Upper lobe of left lung (tissue), 6 donors: ENCODE data around the gene TDRD7. TPM values are rescaled to one million over a fixed set of nuclear protein-coding genes. Genes with fewer than 3 reads are reported as not detected.

Experiments used
- ATAC-seq, 2 donors: fragments of 200-7000 bp; cut with Tn5 transposase; one replicate each; pipeline ENCODE4 v1.9.1; 2022; ENCODE audit warnings: mild to moderate bottlenecking in 2 of 2, moderate library complexity in 2 of 2; ENCODE audit not compliant: low FRiP score in 2 of 2
- DNase-seq, 2 donors: peaks; one replicate each; pipeline ENCODE4 v3.0.0-alpha.2; 2019 to 2020
- H3K27ac ChIP-seq, 4 donors: fragments of 200-600 bp; sonication (generic); one replicate each; pipeline ENCODE4 v1.5.1; 2016 to 2019
- H3K27me3 ChIP-seq, 4 donors: fragments of 200-600 bp; sonication (generic); one replicate each; pipeline ENCODE4 v1.5.1; 2017 to 2019
- H3K36me3 ChIP-seq, 4 donors: fragments of 200-600 bp; sonication (generic); one replicate each; pipeline ENCODE4 v1.5.1; 2016 to 2019
- H3K4me1 ChIP-seq, 4 donors: fragments of 200-600 bp; sonication (generic); one replicate each; pipeline ENCODE4 v1.5.1; 2018 to 2019
- H3K4me3 ChIP-seq, 4 donors: fragments of 200-600 bp; sonication (generic); one replicate each; pipeline ENCODE4 v1.5.1; 2017 to 2019; ENCODE audit warnings: mild to moderate bottlenecking in 2 of 4, moderate library complexity in 1 of 4
- H3K9me3 ChIP-seq, 4 donors: fragments of 200-600 bp; sonication (generic); one replicate each; pipeline ENCODE4 v1.5.1; 2018 to 2019
- EP300 ChIP-seq, 4 donors: sonication (generic); formaldehyde crosslinking; IDR thresholded peaks; one replicate each; pipeline ENCODE4 v1.5.1; 2017; ENCODE audit warnings: antibody characterized with exemption in 4 of 4, control low read depth in 2 of 4
- POLR2A ChIP-seq, 4 donors: fragments of 450-650 bp; IDR thresholded peaks; one replicate each; pipeline ENCODE4 v1.5.1; 2016 to 2017; ENCODE audit warnings: antibody characterized with exemption in 4 of 4, mild to moderate bottlenecking in 2 of 4
- POLR2AphosphoS5 ChIP-seq, 2 donors: sonication (generic); formaldehyde crosslinking; IDR thresholded peaks; one replicate each; pipeline ENCODE4 v1.5.1; 2017; ENCODE audit warnings: antibody characterized with exemption in 2 of 2
- WGBS, 2 donors: methylation state at CpG; one replicate each; pipeline ENCODE4 v1.1.5; 2017 to 2018; 5-methylcytosine and 5-hydroxymethylcytosine counted together
- total RNA-seq, 6 donors: library from RNA; depleted of rRNA in 4 of 6; stranded (reverse); fragments of >200 nt in 4 of 6; gene quantifications; one replicate each; pipeline versions ENCODE4 v1.1.0 to v1.2.1, GENCODE V29; 2016 to 2021
- TF ChIP-seq, protein P1 (sequence below), 6 experiments: fragments of 450-650 bp in 4 of 6; fragments of 200-600 bp in 2 of 6; sonication (generic) in 2 of 6; IDR thresholded peaks; one replicate each; pipeline ENCODE4 v1.5.1; 2016 to 2019; ENCODE audit warnings: antibody characterized with exemption in 6 of 6
- donor health status: DM: no; HTN: no; CAD: no; lungs with moderate emphysema.
- donor health status: DM: no; HTN: yes; CAD: no; lungs with severe emphysema.

The TDRD7 gene
- total RNA-seq, 6 donors from 2014 or later, result 9.0 to 21.0 (median 15.3) TPM

GRCh38 chr9:97386733-97387503 is 25.0 kb upstream of the TDRD7 start:
- Histone ChIP-seq H3K36me3 (no peaks in the 10 kb centered on the region), H3K9me3 (no peaks in the 10 kb centered on the region), H3K27me3 (no peaks in the 10 kb centered on the region), H3K4me3 (peak overlapping the region in 1 of 4 donors; percentile 10), H3K27ac (no peak overlapping the region), H3K4me1 (peaks cover 3 to 10% (median 6%) of the 10 kb centered on the region in 4 donors)
- TF ChIP-seq EP300 (IDR thresholded peaks at IDR 0.05), result no peak
- TF ChIP-seq, protein P1, sequence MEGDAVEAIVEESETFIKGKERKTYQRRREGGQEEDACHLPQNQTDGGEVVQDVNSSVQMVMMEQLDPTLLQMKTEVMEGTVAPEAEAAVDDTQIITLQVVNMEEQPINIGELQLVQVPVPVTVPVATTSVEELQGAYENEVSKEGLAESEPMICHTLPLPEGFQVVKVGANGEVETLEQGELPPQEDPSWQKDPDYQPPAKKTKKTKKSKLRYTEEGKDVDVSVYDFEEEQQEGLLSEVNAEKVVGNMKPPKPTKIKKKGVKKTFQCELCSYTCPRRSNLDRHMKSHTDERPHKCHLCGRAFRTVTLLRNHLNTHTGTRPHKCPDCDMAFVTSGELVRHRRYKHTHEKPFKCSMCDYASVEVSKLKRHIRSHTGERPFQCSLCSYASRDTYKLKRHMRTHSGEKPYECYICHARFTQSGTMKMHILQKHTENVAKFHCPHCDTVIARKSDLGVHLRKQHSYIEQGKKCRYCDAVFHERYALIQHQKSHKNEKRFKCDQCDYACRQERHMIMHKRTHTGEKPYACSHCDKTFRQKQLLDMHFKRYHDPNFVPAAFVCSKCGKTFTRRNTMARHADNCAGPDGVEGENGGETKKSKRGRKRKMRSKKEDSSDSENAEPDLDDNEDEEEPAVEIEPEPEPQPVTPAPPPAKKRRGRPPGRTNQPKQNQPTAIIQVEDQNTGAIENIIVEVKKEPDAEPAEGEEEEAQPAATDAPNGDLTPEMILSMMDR (IDR thresholded peaks at IDR 0.05), result peak; percentile 89 to 94 (median 92)
- ATAC-seq, result peak; percentile 57 to 78
- 5 to 9% methylated on average over 10 to 24 of the region's 30 CpGs for WGBS, 2 donors
- DNase-seq, result peak; percentile 54 to 70

DNA sequence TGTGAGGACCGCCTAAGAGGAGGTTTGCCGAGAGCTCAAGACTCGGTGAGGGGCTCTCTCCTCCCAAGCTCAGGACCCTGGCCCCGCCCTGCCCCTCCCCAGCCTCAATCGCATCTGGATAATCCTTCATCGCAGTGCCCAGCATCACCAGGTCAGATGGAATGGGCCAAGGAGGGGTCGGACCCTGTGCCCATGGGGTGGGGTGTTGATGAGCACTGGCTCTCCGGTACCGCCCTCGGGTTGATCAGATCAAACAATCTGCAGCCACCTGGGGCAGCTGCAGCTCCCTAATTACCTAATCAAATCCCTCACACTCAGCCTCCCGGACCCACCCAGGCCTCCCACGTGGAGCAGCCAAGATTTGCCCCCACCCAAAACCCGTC is 24.4 kb upstream of the TDRD7 start:
- peak overlapping the region in 1 of 4 donors; percentile 10 for H3K4me3 ChIP-seq
- no peak for TF ChIP-seq EP300 (IDR thresholded peaks at IDR 0.05)
- TF ChIP-seq, protein P1 (IDR thresholded peaks at IDR 0.05), result no peak
- TF ChIP-seq POLR2AphosphoS5 (IDR thresholded peaks at IDR 0.05), result no peak
- no peak for TF ChIP-seq POLR2A (IDR thresholded peaks at IDR 0.05)
- H3K27me3 ChIP-seq, result no peaks in the 10 kb centered on the region
- no peak overlapping the region for H3K27ac ChIP-seq
- 46 to 59% methylated on average over 9 to 12 of the region's 13 CpGs for WGBS, 2 donors
- H3K9me3 ChIP-seq, result no peaks in the 10 kb centered on the region
- ATAC-seq (no peak), DNase-seq (no peak)
- no peaks in the 10 kb centered on the region for H3K36me3 ChIP-seq
- peaks cover 3 to 10% (median 6%) of the 10 kb centered on the region in 4 donors for H3K4me1 ChIP-seq

DNA sequence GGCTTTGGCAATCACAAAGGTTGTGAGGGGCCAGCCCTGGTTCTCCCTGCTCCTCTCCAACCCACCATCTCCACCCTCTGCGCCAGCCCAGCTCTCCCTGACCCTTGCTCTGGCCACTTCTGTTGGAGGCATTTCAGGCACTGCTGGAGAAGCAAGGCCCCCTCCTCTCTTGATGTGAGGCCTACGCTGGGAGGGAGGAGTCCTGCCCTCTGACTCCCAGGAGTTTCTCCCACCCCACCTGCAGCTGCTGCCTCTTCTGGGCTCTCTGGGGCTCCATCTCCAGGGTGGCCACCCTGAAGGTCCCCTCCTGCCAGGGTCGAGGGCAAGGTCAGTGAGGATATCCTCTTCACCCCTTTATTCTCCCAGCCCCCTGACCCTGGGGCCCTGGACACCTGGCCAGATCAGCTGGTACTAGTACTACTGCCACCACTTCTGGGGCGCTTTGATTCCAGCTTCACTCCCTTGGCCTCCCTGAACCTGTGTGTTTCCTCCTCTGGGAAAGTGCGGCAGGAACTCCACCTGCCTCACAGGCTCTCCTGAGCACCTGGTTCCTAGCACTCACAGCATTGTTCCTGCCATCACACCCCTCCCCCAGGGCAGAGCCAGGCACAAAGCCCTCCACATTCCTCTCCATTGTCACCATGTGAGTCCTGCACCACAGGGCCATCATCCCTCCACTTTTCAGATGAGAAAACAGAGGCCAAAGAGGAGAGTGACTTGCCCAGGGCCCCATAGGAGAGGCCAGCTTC is 23.8 kb upstream of the TDRD7 start:
- ATAC-seq (no peak), DNase-seq (no peak)
- Histone ChIP-seq H3K9me3 (no peaks in the 10 kb centered on the region), H3K27me3 (no peaks in the 10 kb centered on the region), H3K27ac (no peak overlapping the region), H3K36me3 (no peaks in the 10 kb centered on the region), H3K4me1 (peaks cover 3 to 10% (median 6%) of the 10 kb centered on the region in 4 donors), H3K4me3 (no peak overlapping the region)
- 69 to 85% methylated on average over 3 to 5 of the region's 5 CpGs for WGBS, 2 donors
- TF ChIP-seq POLR2AphosphoS5 (IDR thresholded peaks at IDR 0.05), result no peak
- TF ChIP-seq EP300 (IDR thresholded peaks at IDR 0.05), result no peak
- TF ChIP-seq, protein P1 (IDR thresholded peaks at IDR 0.05), result no peak
- TF ChIP-seq POLR2A (IDR thresholded peaks at IDR 0.05), result no peak

- Histone ChIP-seq H3K27me3 (no peaks in the 10 kb centered on the region), H3K36me3 (no peaks in the 10 kb centered on the region), H3K27ac (no peak overlapping the region), H3K9me3 (no peaks in the 10 kb centered on the region), H3K4me1 (peaks cover 3 to 10% (median 6%) of the 10 kb centered on the region in 4 donors), H3K4me3 (no peak overlapping the region)
- TF ChIP-seq POLR2AphosphoS5 (IDR thresholded peaks at IDR 0.05), result no peak
- TF ChIP-seq POLR2A (IDR thresholded peaks at IDR 0.05), result no peak
- TF ChIP-seq EP300 (IDR thresholded peaks at IDR 0.05), result no peak
- TF ChIP-seq, protein P1 (IDR thresholded peaks at IDR 0.05), result no peak
- no peak for ATAC-seq
- 20 to 40% methylated on average over 3 to 4 of the region's 5 CpGs for WGBS, 2 donors
- no peak for DNase-seq
Observed at GRCh38 chr9:97388721-97389238, 23.1 kb upstream of the TDRD7 start.
